ENCODE data around the gene ABCA2. TPM values are rescaled to one million over a fixed set of nuclear protein-coding genes. Genes with fewer than 3 reads are reported as not detected.

The ABCA2 gene
- total RNA-seq, 3 donors from 2014 or later = 17.0 to 30.6 (median 18.9) TPM

DNA sequence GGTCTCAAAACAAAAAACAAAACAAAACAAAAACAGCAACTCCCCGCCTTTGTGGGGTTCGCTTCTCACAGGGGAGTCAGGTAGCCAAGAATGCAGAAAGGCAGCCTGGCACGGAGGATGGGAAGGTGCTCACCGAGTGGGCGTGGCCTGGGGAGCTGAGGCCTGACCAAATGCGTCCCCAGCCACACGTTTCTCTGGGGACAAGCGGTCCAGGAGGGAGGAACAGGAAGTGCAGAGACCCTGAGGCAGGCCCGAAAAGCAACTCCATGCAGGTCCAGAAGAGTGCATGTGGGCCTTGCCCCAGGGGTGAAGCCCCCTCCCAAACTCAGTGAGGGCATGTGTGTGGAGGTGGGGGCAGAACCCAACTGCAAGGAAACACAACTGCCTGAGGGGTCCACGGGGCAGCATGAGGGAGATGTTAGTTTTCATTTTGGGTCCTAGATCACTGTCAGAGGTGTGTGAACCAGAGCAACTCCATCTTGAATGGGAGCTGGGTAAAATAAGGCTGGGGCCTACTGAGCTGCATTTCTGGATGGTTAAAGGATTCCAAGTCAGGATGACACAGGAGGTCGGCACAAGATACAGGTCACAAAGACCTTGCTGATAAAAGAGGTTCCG lies 46.7 kb upstream of the ABCA2 start:
- no peak overlapping the region for H3K27ac ChIP-seq
- no peak overlapping the region for H3K4me3 ChIP-seq
- H3K4me1 ChIP-seq = peaks cover 11 to 15% of the 10 kb centered on the region in 2 donors
- intact Hi-C loops (cut with DNase I; ENCODE audit: low total_unique reads) = no loop called here
- H3K27me3 ChIP-seq = no peaks in the 10 kb centered on the region
- DNase-seq (ENCODE audit: low spot score in 2 of 2) = no peak
- H3K36me3 ChIP-seq = no peaks in the 10 kb centered on the region
- no peaks in the 10 kb centered on the region for H3K9me3 ChIP-seq
- TF ChIP-seq POLR2A (IDR thresholded peaks at IDR 0.05) (no peak), POLR2AphosphoS5 (IDR thresholded peaks at IDR 0.05) (no peak)
- TF ChIP-seq, protein P1, sequence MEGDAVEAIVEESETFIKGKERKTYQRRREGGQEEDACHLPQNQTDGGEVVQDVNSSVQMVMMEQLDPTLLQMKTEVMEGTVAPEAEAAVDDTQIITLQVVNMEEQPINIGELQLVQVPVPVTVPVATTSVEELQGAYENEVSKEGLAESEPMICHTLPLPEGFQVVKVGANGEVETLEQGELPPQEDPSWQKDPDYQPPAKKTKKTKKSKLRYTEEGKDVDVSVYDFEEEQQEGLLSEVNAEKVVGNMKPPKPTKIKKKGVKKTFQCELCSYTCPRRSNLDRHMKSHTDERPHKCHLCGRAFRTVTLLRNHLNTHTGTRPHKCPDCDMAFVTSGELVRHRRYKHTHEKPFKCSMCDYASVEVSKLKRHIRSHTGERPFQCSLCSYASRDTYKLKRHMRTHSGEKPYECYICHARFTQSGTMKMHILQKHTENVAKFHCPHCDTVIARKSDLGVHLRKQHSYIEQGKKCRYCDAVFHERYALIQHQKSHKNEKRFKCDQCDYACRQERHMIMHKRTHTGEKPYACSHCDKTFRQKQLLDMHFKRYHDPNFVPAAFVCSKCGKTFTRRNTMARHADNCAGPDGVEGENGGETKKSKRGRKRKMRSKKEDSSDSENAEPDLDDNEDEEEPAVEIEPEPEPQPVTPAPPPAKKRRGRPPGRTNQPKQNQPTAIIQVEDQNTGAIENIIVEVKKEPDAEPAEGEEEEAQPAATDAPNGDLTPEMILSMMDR (IDR thresholded peaks at IDR 0.05) = no peak

DNA sequence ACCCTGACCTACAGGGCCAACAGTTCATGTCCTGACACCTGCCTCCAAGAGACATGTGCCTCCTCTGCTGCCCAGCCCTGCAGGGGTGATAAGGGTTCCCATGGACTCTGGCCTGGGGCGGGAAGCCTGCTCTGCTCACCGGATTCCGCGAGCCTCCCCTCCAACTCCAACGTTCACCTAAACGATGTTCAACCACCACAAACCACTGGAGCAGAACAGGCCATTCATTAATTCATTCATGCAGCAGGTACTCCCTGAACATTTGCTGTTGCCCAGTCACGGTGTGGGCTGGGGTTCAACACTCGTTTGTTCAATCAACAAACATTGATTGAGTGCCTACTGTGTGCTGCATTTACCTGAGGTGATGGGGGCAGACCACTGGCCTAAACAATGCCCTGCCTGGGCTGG lies 46.0 kb upstream of the ABCA2 start:
- intact Hi-C loops (cut with DNase I; ENCODE audit: low total_unique reads) = no loop called here

DNA sequence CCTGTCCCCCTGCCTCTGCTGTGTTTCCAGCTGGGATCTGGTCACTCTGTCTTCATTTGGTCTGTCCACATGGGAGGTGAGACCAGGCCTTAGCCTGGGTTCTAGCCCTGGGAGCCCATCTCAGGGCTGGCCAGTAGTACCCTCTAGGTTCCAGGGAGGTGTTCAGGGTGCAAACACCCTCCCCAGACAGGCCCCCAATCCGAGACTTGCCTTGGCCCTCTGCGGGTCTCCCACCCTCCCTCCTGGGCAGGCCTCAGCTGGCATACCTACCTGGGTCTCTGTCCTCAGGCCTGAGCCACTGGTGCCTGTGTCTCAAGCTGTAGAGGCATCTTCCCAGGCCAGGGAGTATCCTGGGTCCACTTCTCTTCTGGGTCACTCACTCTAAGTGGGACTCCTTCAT lies 43.2 kb upstream of the ABCA2 start:
- TF ChIP-seq POLR2AphosphoS5 (IDR thresholded peaks at IDR 0.05) (no peak), POLR2A (IDR thresholded peaks at IDR 0.05) (no peak)
- TF ChIP-seq, protein P1 (IDR thresholded peaks at IDR 0.05) = no peak
- DNase-seq (ENCODE audit: low spot score in 2 of 2) = no peak
- Histone ChIP-seq H3K4me1 (peaks cover 6 to 7% of the 10 kb centered on the region in 2 donors), H3K27ac (peak overlapping the region; percentile 82 to 91), H3K4me3 (peak overlapping the region in 2 of 3 donors; percentile 55 to 74), H3K36me3 (no peaks in the 10 kb centered on the region), H3K9me3 (no peaks in the 10 kb centered on the region), H3K27me3 (peaks cover 0 to 4% of the 10 kb centered on the region in 2 donors)
- intact Hi-C loops (cut with DNase I; ENCODE audit: low total_unique reads) = no loop called here

More for the DNA sequence above, 46.0 kb upstream of the ABCA2 start:
- Histone ChIP-seq H3K4me3 (no peak overlapping the region), H3K27me3 (peaks cover 0 to 3% of the 10 kb centered on the region in 2 donors), H3K9me3 (no peaks in the 10 kb centered on the region), H3K36me3 (no peaks in the 10 kb centered on the region), H3K4me1 (peaks cover 11 to 15% of the 10 kb centered on the region in 2 donors), H3K27ac (no peak overlapping the region)
- DNase-seq (ENCODE audit: low spot score in 2 of 2) = no peak
- TF ChIP-seq, protein P1 (IDR thresholded peaks at IDR 0.05) = no peak
- TF ChIP-seq POLR2A (IDR thresholded peaks at IDR 0.05) (no peak), POLR2AphosphoS5 (IDR thresholded peaks at IDR 0.05) (no peak)

DNA sequence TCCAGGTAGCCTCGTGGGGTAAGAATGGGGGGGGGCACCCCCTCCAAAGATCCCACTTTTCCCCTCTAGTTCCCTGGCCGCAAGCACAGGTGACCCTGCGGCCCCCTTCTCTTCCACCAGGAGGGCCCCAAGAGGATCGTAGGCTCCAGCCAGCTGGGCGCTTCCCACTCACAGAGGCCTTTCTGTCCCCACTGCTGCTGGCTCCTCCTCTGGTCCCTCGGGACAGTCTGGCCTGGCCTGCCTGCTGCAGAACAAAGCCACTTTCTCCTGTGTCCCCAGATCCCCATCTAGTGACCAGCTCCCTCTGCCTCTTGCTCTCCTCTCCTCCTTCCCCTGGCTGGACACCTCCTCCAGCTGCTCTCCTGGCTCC lies 42.9 kb upstream of the ABCA2 start:
- peak overlapping the region; percentile 82 to 91 for H3K27ac ChIP-seq
- no peaks in the 10 kb centered on the region for H3K36me3 ChIP-seq
- peak overlapping the region; percentile 24 to 74 (median 55) for H3K4me3 ChIP-seq
- no peaks in the 10 kb centered on the region for H3K9me3 ChIP-seq
- TF ChIP-seq, protein P1 (IDR thresholded peaks at IDR 0.05) = peak in 1 of 3 donors; percentile 55
- no peak for TF ChIP-seq POLR2AphosphoS5 (IDR thresholded peaks at IDR 0.05)
- no peak for TF ChIP-seq POLR2A (IDR thresholded peaks at IDR 0.05)
- intact Hi-C loops (cut with DNase I; ENCODE audit: low total_unique reads) = no loop called here
- no peak for DNase-seq (ENCODE audit: low spot score in 2 of 2)
- H3K4me1 ChIP-seq = peaks cover 6 to 7% of the 10 kb centered on the region in 2 donors
- peaks cover 0 to 4% of the 10 kb centered on the region in 2 donors for H3K27me3 ChIP-seq

DNA sequence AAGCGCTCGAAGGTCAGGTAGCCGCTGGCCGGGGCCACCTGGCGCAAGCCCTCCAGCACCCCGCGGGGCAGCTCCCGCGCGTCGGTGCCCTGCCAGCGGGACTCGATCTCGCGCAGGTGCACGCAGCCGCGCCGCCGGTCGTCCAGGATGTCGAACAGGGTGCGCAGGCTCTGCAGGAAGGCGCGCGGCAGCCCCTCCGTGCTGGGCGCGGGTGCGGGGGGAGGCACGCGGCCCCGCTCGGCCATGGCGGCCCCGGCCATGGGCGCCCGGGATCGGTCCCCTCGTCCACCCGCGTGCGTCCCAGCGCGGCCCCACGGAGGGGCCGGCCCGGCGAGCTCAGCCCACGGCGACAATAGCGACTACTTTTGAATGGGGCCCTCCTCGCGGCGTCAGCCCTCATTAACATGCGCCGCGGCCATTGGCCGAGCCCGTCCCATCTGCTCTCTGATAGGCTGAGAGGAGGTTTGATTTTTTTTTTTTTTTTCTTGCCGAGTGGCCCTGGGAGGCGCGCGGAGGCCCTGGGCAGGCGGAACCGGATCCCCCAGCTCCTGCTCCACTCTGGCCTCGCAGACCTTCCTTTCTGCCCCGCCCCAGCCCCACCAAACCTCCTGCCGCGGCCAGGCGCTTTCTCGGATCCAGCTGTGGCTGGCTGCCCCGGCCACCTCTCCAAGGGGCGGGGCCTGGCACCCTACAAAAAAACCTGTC lies 42.3 kb upstream of the ABCA2 start, which contains the start of gene SAPCD2:
TSS of gene SAPCD2 (minus strand) at position 357 of the 705 bp plus-strand sequence. CDS start at position 260, 97 bp downstream.
- intact Hi-C loops (cut with DNase I; ENCODE audit: low total_unique reads) = no loop called here
- Histone ChIP-seq H3K27ac (peak within 1 kb of the TSS; percentile 82 to 91), H3K36me3 (no peaks in the 10 kb centered on the region)

More for the DNA sequence above, 42.3 kb upstream of the ABCA2 start, which contains the start of gene SAPCD2:
- DNase-seq (ENCODE audit: low spot score in 2 of 2) = peak; percentile 85 to 89
- H3K4me3 ChIP-seq = peak within 1 kb of the TSS; percentile 24 to 74 (median 55)
- H3K4me1 ChIP-seq = peaks cover 6 to 7% of the 10 kb centered on the region in 2 donors
- TF ChIP-seq POLR2A (IDR thresholded peaks at IDR 0.05) (no peak), POLR2AphosphoS5 (IDR thresholded peaks at IDR 0.05) (no peak)
- TF ChIP-seq, protein P1 (IDR thresholded peaks at IDR 0.05) = no peak
- peaks cover 0 to 4% of the 10 kb centered on the region in 2 donors for H3K27me3 ChIP-seq
- H3K9me3 ChIP-seq = no peaks in the 10 kb centered on the region

Data from breast epithelium (tissue), 4 donors.